HG03159 (cell line): ENCODE measurements around the gene NTHL1.
A peak's percentile ranks its signal among the peaks of the same experiment; 100 is the strongest.
"Not testable (repeated sequence)": the region's sequence is repeated elsewhere in the genome, so short reads cannot be mapped to it uniquely, and the experiment has no call there.

Experiments used
- ATAC-seq: cut with Tn5 transposase; IDR thresholded peaks from one replicate; pipeline ENCODE4 v1.9.1; 2021; ENCODE audit warnings: mild to moderate bottlenecking, moderate library complexity; ENCODE audit not compliant: unreplicated experiment

NTHL1 gene

DNA sequence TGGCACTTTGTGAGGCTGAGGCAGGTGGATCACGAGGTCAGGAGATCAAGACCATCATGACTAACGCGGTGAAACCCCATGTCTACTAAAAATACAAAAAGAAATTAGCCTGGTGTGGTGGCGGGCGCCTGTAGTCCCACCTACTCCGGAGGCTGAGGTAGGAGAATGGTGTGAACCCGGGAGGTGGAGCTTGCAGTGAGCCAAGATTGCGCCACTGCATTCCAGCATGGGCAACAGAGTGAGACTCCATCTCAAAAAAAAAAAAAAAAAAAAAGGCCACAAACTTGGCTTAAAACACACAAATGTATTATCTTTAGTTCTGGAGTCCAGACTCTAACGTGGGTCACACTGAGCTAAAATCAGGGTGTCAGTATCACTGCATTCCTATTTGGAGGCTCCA, 35.9 kb downstream of the NTHL1 start:
- ATAC-seq, result not testable (repeated sequence)

GRCh38 chr16:2009791-2010510, 37.7 kb downstream of the NTHL1 start, which contains the start of gene ZNF598:
Gene ZNF598 (minus strand): TSS chr16:2009821.
- peak; percentile 74 for ATAC-seq

- ATAC-seq, result peak; percentile 33
These were observed 38.4 kb downstream of the NTHL1 start for GRCh38 chr16:2009164-2009711.

- no peak for ATAC-seq
These were observed 38.9 kb downstream of the NTHL1 start for GRCh38 chr16:2008631-2009163.

DNA sequence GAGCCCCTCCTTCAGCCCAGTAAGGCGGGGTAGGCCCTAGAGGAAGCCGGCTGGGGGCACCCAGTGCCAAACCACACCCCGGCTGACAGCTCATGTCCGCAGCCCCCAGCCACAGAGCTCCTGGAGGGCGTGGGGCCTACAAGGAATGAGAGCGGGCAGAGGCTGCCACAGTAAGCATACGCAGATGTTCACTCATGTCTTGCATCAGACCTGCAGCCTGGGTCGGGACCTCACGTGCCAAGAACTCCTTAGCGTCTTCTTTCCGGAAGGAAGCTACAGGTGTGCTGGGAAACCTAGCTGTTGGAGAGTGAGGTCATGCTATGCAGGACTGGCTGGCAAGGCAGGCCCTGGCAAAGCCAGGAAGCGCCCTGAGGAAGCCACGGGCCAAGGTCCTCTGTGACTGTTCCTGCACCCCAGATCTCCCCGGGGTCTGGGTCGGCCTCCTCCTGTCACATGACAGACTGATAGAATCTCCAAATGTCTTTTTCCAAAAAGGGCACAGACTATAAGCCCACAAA, 39.6 kb downstream of the NTHL1 start:
- ATAC-seq, result no peak

- ATAC-seq, result no peak
These were observed 40.4 kb downstream of the NTHL1 start for GRCh38 chr16:2007081-2007836.

DNA sequence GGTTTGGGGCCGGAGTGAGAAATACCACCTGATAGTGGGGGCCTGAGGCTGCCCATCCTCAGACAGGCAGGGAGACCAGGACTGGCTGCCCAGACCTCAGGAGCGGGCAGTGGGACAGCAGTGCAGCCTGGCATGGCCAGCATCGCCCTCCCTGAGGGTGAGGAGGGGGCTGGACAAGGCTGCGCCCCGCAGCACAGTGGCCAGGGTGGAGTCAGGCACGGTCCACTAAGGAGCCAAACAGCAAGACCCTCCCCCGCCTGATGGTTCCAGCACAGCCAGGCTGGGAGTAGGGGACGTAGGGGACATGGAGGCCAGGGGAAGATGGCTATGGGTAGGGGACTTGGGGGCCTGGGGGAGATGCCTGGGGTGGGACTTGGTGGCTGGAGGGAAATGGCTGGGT, 41.3 kb downstream of the NTHL1 start:
- no peak for ATAC-seq

GRCh38 chr16:2005646-2006045, 42.0 kb downstream of the NTHL1 start:
- ATAC-seq, result no peak

DNA sequence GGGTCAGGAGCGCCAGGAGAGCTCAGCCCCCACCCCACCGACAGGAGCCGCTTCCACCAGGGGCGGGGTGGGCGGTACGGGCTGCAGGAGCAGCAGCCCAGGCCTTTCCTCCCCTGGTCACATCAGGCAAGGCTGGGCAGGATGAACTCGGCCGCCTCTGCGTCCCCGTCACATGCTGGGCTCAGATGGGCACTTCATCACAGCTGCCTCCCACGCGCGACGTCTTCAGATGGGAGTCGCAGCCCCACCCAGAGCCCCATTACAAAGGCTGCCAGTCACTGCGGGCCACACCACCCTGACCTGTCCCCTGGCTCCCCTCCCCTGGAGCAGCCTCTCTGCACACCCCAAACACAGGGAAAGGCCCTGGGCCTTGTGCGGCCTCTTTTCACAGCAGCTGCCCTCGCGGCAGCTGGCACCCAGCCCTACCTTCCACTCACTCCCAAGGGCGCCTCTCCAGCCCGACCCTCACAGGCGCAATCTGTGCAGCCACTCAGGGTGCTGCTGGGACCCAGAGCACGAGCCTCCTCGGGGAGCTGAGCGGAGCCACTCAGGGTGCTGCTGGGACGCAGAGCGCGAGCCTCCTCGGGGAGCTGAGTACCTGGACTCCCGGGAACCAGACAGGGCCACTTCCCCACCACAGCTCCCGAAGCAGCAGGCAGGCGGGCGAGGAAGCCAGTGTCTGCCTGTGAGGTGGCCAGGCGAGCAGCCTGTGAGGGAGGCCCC, 42.7 kb downstream of the NTHL1 start:
- no peak for ATAC-seq

GRCh38 chr16:2003827-2004641, 43.6 kb downstream of the NTHL1 start:
- peak; percentile 64 for ATAC-seq

DNA sequence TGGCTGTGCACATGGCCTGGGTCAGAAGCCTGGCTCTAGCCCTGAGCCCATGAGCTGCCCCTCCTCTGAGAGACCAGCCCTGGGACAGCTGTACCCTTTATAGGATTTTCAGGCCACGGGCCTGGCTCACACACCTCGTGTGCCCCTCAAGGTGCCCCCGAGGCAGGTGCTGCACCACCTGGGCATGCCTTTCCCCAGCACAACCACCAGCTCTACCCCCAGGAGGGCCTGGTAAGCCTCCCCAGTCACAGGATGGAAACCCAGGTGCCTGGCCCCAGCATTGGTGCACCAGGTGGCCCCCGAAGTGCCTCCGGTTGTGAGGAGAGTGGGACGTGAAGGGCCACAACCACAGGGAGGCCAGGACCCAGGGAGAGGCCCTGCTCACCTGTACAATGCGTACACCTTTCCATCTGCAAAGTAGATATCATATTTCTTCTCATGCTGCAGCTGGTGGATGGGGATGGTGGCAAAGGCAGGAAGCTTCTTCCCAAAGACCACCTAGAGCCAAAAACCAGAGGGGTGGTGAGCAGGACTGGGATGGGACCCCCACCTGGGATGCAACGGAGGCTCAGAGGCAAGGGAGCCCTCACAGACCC, 44.3 kb downstream of the NTHL1 start:
- no peak for ATAC-seq

DNA sequence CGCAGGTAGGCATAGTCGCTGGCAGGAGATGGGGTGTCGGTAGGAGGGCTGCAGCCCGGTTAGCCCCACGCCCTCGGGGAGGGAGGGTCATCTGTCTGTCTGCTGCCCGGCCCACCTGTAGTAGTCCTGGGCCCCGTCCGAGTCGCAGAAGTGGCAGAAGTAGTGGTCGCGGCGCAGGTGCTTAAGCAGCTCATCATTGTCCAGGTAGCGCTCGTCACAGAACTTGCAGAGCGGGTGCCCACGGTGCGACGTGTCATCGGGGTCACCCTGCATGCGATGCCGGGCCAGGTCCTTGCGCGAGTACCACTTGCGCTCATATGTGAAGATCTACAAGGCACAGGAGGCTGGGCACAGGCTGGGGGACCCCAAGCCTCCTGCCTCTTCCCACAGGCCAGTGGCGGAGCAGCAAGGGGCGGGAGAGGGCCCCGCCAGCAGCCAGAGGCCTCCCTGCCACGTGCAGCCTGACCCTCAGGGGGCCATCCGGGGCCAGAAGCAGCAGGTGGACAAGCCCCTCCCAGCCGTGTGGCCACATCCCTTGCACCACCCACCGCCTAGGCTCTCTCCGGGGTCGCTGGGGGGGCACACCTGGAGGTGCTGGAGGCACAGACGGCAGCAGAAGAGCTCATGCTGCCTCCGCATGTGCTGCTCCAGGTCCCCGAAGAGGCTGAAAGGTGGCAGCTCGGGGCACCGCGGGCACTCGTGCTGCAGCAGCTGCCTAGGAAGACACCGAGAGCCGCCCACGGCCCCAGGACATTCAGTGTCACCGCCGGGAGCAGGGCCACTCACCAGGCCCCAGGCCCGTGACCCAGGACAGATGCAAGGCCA, 45.0 kb downstream of the NTHL1 start:
- no peak for ATAC-seq

- ATAC-seq, result no peak
These were observed 45.9 kb downstream of the NTHL1 start for GRCh38 chr16:2001456-2002355.

DNA sequence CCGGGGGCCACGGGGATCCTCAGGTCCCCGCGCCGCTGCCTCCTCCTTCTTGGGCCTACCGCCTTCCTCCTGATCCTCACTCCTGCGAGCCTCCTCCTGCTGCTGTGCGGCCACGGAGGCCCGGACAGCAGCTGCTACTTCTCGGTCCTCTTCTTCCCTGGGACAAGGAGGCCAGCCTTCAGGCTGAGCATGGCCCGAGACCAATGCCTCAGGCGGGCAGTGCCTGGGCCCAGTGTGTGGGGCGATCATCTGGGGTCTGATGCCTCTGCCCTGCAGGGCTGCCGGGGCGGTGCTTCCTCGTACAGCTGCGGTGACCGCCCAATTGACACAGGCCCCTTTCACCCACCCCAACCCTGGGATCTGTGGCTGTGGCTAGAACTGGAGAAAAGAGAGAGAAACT, 46.6 kb downstream of the NTHL1 start:
- ATAC-seq, result no peak

DNA sequence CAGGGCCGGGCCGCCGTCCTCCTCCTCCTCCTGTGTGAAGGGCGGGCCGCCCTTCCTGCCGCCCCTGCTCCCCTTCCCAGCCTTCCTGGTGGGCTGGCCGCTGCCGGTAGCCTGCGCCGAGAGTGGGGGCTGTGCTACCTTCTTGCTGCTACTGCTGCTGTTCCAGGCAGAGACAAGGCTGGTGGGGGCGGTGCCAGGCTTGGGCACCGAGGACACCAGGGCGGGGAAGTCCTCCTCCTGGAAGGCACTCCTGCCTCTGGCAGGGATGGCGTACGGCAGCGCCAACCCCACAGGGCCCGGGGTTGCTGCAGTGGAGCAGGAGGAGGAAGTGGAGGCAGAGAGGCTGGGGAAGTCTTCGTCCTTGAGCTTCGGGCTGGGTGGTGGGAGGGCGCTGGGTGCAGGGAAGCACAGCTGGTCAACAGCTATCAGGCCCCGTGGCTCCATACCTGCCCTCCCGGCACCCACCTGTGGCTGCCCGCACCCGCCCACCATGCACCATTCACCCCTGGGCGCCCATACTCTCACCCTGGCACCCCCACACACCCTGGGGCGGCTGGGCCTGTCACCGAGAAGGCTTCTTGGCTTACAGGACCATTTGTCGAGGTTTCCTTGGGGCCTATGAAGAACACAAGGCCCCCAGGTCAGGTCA, 47.6 kb downstream of the NTHL1 start:
- no peak for ATAC-seq

DNA sequence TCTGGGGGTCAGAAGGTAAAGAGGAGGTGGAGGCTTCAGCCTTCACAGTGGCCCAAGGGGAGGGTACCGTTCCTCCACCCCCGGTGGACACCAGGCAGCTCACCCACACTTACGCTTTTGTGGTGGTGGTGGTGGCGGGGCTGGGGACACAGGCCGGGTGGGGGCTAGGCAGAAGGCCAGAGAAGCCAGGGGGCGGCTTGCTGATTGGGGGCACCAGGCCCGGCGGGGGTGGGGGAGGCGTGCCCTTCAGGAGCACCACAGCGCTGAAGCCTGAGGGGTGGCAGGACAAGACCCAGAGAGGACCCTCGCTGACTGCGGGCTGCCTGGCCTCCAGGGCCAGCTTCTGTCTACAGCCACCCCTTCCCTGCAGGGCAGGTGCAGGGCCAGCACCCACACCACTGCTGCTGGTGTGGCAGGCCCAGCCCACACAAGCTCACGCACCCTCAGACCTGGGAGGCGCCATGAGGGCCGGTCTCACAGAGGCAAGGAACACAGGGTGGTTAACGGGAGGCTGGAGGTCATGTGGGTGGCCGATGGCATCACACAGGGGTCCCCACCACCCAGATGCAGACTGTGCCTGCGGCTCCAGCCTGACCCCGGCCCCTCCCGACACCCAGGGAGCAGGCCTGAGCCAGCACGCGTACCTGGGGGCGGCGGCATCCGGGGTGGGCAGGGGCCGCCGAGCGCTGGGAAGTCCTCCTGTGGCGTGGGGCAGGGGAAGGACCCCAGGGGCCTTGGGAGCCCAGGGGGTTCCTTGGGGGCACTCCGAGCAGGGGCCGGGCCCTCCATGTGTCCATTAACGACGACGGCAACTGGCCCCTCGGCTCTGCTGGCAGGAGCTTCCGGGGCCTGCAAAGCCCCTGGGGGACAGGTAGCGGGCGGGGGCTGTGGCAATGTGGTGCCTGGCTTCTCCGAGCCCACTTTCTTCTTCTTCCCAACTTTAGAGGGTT, 48.5 kb downstream of the NTHL1 start:
- ATAC-seq, result no peak
